ENCODE measurements around the gene CEBPA.
A peak's percentile ranks its signal among the peaks of the same experiment; 100 is the strongest.

GRCh38 chr19:33311326-33311682, 9.0 kb upstream of the CEBPA start:
- TF ChIP-seq CTCF (IDR thresholded peaks at IDR 0.05 in 2 of 3, conservative IDR thresholded peaks at IDR 0.05 in 1 of 3; ENCODE audit: control insufficient read depth in 2 of 3, extremely low read depth in 1 of 3, insufficient read depth in 1 of 3, low read depth in 3 of 3, low read length in 3 of 3): peak in 2 of 3 experiments; percentile 16 to 38; a peak in 3 of 6 replicates
- TF ChIP-seq MAX (IDR thresholded peaks at IDR 0.05; ENCODE audit: low read depth, low read length): no peak
- TF ChIP-seq JUND (IDR thresholded peaks at IDR 0.05; ENCODE audit: low read depth, low read length): no peak
- no peak for TF ChIP-seq FOXM1 (IDR thresholded peaks at IDR 0.05; ENCODE audit: low read depth, low read length)
- TF ChIP-seq RELA (IDR thresholded peaks at IDR 0.05; ENCODE audit: borderline replicate concordance, partially characterized antibody): no peak

All from GM12878 (cell line).